Measurements from ENCODE around the gene PELI2. TPM values are rescaled to one million over a fixed set of nuclear protein-coding genes. Genes with fewer than 3 reads are reported as not detected.

PELI2 gene
- total RNA-seq, 2 experiments from 2014 or later, result 2.1 to 2.5 TPM

DNA sequence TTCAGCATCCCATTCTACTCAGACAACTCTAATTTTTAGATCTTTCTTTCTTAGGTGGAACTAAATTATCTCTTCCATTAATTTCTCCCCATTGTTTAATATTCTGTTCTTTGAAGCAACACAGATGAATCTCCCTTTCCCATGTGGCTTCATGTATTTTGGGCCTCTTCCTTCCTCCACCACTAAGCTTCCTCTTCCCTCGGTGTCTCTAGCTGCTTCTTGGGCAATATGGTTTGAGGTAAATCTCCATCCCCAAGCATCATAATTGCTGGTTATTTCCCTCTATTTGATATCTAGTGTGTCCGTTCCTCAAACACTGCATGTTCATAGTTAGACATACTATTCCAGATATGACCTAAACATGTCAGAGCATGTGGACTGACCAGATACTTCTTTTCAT, 119.2 kb downstream of the PELI2 start:
- DNase-seq, result no peak
- H3K27me3 Mint-ChIP-seq, result no peaks in the 10 kb centered on the region
- H3K9me3 Mint-ChIP-seq, result peaks cover 2% of the 10 kb centered on the region
- H3K36me3 Mint-ChIP-seq, result no peaks in the 10 kb centered on the region
- no peak overlapping the region for H3K4me3 Mint-ChIP-seq
- H3K4me1 Mint-ChIP-seq, result no peaks in the 10 kb centered on the region
- no peak overlapping the region for H3K27ac Mint-ChIP-seq

- Mint-ChIP-seq H3K36me3 (no peaks in the 10 kb centered on the region), H3K27me3 (no peaks in the 10 kb centered on the region), H3K4me1 (no peaks in the 10 kb centered on the region), H3K4me3 (no peak overlapping the region), H3K9me3 (no peaks in the 10 kb centered on the region), H3K27ac (no peak overlapping the region)
- DNase-seq, result no peak
These were observed 123.2 kb downstream of the PELI2 start for GRCh38 chr14:56241461-56241860.

GRCh38 chr14:56243110-56243509, 124.9 kb downstream of the PELI2 start:
- H3K4me1 Mint-ChIP-seq, result no peaks in the 10 kb centered on the region
- H3K9me3 Mint-ChIP-seq, result no peaks in the 10 kb centered on the region
- DNase-seq, result no peak
- H3K4me3 Mint-ChIP-seq, result no peak overlapping the region
- no peak overlapping the region for H3K27ac Mint-ChIP-seq
- no peaks in the 10 kb centered on the region for H3K27me3 Mint-ChIP-seq
- no peaks in the 10 kb centered on the region for H3K36me3 Mint-ChIP-seq

- no peaks in the 10 kb centered on the region for H3K27me3 Mint-ChIP-seq
- DNase-seq, result no peak
- no peaks in the 10 kb centered on the region for H3K36me3 Mint-ChIP-seq
- no peak overlapping the region for H3K4me3 Mint-ChIP-seq
- no peaks in the 10 kb centered on the region for H3K4me1 Mint-ChIP-seq
- H3K27ac Mint-ChIP-seq, result no peak overlapping the region
- H3K9me3 Mint-ChIP-seq, result no peaks in the 10 kb centered on the region
These were observed 126.1 kb downstream of the PELI2 start for GRCh38 chr14:56244138-56244789.

GRCh38 chr14:56247495-56248200, 129.4 kb downstream of the PELI2 start:
- H3K4me1 Mint-ChIP-seq, result no peaks in the 10 kb centered on the region
- no peaks in the 10 kb centered on the region for H3K9me3 Mint-ChIP-seq
- no peaks in the 10 kb centered on the region for H3K27me3 Mint-ChIP-seq
- DNase-seq, result no peak
- H3K4me3 Mint-ChIP-seq, result no peak overlapping the region
- H3K36me3 Mint-ChIP-seq, result peaks cover 2% of the 10 kb centered on the region
- no peak overlapping the region for H3K27ac Mint-ChIP-seq

GRCh38 chr14:56248442-56248841, 130.2 kb downstream of the PELI2 start:
- H3K9me3 Mint-ChIP-seq, result peaks cover 5% of the 10 kb centered on the region
- no peaks in the 10 kb centered on the region for H3K4me1 Mint-ChIP-seq
- no peaks in the 10 kb centered on the region for H3K27me3 Mint-ChIP-seq
- no peak overlapping the region for H3K4me3 Mint-ChIP-seq
- no peak overlapping the region for H3K27ac Mint-ChIP-seq
- peaks cover 7% of the 10 kb centered on the region for H3K36me3 Mint-ChIP-seq
- no peak for DNase-seq

DNA sequence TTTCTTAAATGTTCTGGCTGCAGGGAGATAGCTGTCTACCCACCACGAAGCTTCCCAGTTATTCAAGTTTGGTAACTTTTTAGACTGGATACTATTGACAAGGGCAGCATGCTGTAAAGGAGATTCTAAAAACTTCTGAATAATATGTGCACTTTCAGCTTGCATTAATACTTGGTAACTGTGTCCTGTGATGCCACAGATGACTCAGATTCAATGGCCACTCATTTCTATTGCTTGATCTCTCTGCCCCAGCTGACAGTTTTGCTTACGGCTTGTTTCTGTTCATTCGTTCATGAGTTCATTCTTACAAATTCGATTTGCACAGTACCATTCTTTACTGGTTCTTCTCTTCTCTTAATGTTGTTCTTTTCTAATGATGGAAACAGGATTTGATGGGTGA, 142.8 kb downstream of the PELI2 start:
- peaks cover 11% of the 10 kb centered on the region for H3K36me3 Mint-ChIP-seq
- no peaks in the 10 kb centered on the region for H3K4me1 Mint-ChIP-seq
- H3K4me3 Mint-ChIP-seq, result no peak overlapping the region
- no peak overlapping the region for H3K27ac Mint-ChIP-seq
- no peak for DNase-seq
- no peaks in the 10 kb centered on the region for H3K27me3 Mint-ChIP-seq
- H3K9me3 Mint-ChIP-seq, result peaks cover 12% of the 10 kb centered on the region

- Mint-ChIP-seq H3K9me3 (peaks cover 11% of the 10 kb centered on the region), H3K4me1 (no peaks in the 10 kb centered on the region), H3K27ac (no peak overlapping the region), H3K36me3 (peaks cover 10% of the 10 kb centered on the region), H3K4me3 (no peak overlapping the region), H3K27me3 (no peaks in the 10 kb centered on the region)
- no peak for DNase-seq
These were observed 144.3 kb downstream of the PELI2 start for GRCh38 chr14:56262530-56262929.

DNA sequence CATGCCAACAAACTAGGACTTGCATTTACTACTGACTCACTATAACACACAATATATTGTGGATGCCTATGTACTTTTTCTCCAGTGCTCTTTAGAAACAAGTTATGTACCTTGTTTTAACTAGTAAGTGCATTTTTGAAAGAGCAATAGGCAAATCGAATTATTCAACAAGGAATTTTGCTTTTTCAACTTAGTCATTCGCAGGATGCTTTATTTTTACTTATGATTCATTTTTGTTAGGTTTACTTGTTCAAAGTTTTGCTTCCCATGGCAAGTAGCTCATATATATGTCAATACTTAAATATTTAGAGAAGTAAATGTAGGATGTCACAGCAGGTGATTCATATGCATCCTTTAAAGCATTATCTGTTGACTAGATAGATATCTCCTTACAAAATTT, 149.8 kb downstream of the PELI2 start:
- Mint-ChIP-seq H3K27me3 (no peaks in the 10 kb centered on the region), H3K4me1 (no peaks in the 10 kb centered on the region), H3K9me3 (no peaks in the 10 kb centered on the region), H3K27ac (no peak overlapping the region), H3K4me3 (no peak overlapping the region), H3K36me3 (no peaks in the 10 kb centered on the region)
- no peak for DNase-seq

- Mint-ChIP-seq H3K9me3 (no peaks in the 10 kb centered on the region), H3K4me1 (no peaks in the 10 kb centered on the region), H3K36me3 (no peaks in the 10 kb centered on the region), H3K4me3 (no peak overlapping the region), H3K27me3 (no peaks in the 10 kb centered on the region), H3K27ac (no peak overlapping the region)
- DNase-seq, result no peak
These were observed 150.5 kb downstream of the PELI2 start for GRCh38 chr14:56268673-56269072.

- no peaks in the 10 kb centered on the region for H3K9me3 Mint-ChIP-seq
- no peaks in the 10 kb centered on the region for H3K4me1 Mint-ChIP-seq
- no peak for DNase-seq
- H3K27me3 Mint-ChIP-seq, result no peaks in the 10 kb centered on the region
- no peak overlapping the region for H3K27ac Mint-ChIP-seq
- no peak overlapping the region for H3K4me3 Mint-ChIP-seq
- H3K36me3 Mint-ChIP-seq, result no peaks in the 10 kb centered on the region
These were observed 152.7 kb downstream of the PELI2 start for GRCh38 chr14:56270921-56271320.

DNA sequence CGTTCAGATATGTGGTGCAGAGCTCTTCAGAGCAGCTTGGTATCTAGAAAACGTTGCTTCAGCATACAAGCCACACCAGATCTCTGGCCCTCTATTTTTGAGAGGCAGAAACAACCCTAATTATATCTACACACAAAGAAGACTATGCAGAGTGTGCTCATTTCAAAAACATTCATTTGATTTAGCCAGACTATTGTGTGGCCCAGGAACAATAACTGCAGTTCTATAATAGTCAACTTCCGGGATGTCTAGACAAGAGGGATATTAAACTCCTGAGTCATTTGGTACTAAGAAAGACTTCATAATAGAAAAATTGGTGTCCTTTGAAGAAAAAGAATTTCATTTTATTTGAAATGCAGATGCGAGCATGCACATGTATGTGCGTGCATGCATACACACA, 153.8 kb downstream of the PELI2 start:
- H3K4me3 Mint-ChIP-seq, result no peak overlapping the region
- no peaks in the 10 kb centered on the region for H3K4me1 Mint-ChIP-seq
- H3K36me3 Mint-ChIP-seq, result no peaks in the 10 kb centered on the region
- H3K9me3 Mint-ChIP-seq, result no peaks in the 10 kb centered on the region
- H3K27ac Mint-ChIP-seq, result no peak overlapping the region
- no peak for DNase-seq
- H3K27me3 Mint-ChIP-seq, result no peaks in the 10 kb centered on the region

- Mint-ChIP-seq H3K36me3 (no peaks in the 10 kb centered on the region), H3K27ac (no peak overlapping the region), H3K4me1 (no peaks in the 10 kb centered on the region), H3K9me3 (no peaks in the 10 kb centered on the region), H3K27me3 (no peaks in the 10 kb centered on the region), H3K4me3 (no peak overlapping the region)
- DNase-seq, result no peak
These were observed 154.9 kb downstream of the PELI2 start for GRCh38 chr14:56273155-56273554.

- Mint-ChIP-seq H3K4me3 (no peak overlapping the region), H3K4me1 (no peaks in the 10 kb centered on the region)
- DNase-seq, result no peak
These were observed 155.7 kb downstream of the PELI2 start for GRCh38 chr14:56273951-56274350.

GRCh38 chr14:56274556-56274955, 156.3 kb downstream of the PELI2 start:
- no peak overlapping the region for H3K4me3 Mint-ChIP-seq
- H3K9me3 Mint-ChIP-seq, result no peaks in the 10 kb centered on the region
- no peaks in the 10 kb centered on the region for H3K27me3 Mint-ChIP-seq
- DNase-seq, result no peak
- H3K27ac Mint-ChIP-seq, result no peak overlapping the region
- H3K36me3 Mint-ChIP-seq, result no peaks in the 10 kb centered on the region
- no peaks in the 10 kb centered on the region for H3K4me1 Mint-ChIP-seq

More at GRCh38 chr14:56273951-56274350, 155.7 kb downstream of the PELI2 start:
- Mint-ChIP-seq H3K36me3 (no peaks in the 10 kb centered on the region), H3K27me3 (no peaks in the 10 kb centered on the region), H3K27ac (no peak overlapping the region), H3K9me3 (no peaks in the 10 kb centered on the region)

GRCh38 chr14:56276108-56276507, 157.9 kb downstream of the PELI2 start:
- Mint-ChIP-seq H3K4me1 (no peaks in the 10 kb centered on the region), H3K27me3 (no peaks in the 10 kb centered on the region), H3K9me3 (no peaks in the 10 kb centered on the region), H3K36me3 (no peaks in the 10 kb centered on the region), H3K4me3 (no peak overlapping the region), H3K27ac (no peak overlapping the region)
- DNase-seq, result no peak
